GM19193 (cell line): Measurements from ENCODE around the gene IL1RAPL2.

Experiments used
- POLR2A ChIP-seq: IDR thresholded peaks from 4 replicates; pipeline ENCODE4 v1.6.1; 2011; ENCODE audit not compliant: insufficient read depth, insufficient read length; ENCODE audit errors: extremely low read depth

The IL1RAPL2 gene

DNA sequence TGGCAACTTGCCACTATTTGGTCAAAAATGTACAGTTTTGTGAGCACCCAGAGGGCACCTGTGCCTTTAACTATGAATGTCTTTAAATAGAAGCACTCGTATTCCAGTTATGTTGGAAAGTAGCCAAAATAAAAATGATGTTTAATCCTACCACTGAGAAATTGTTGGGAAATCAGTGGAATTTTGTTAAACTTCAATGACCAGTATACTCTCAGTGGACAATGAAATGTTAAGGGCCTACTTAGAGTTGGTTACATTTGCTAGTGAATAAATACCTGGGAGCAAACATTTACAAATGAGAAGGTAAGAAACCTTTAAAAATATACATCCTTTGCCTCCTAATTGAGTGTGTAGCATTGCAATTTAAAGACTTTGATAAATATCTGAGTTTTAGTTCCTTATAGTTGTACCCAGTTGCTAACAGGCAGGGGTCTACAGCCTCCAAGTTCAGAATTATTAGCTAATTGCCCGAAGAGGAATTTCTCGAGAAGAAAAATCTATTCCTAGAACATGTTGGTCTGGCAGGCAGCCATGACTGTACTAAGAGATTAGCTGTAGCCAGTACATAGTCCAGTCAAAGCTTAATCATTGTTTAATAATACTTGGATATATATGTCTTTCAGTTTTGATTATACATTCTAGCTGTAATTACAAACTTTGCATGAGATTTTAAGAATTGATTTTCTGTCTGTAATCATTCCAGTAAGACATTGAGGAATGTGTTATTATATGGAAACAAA, 93.2 kb downstream of the IL1RAPL2 start:
- TF ChIP-seq POLR2A: no peak

DNA sequence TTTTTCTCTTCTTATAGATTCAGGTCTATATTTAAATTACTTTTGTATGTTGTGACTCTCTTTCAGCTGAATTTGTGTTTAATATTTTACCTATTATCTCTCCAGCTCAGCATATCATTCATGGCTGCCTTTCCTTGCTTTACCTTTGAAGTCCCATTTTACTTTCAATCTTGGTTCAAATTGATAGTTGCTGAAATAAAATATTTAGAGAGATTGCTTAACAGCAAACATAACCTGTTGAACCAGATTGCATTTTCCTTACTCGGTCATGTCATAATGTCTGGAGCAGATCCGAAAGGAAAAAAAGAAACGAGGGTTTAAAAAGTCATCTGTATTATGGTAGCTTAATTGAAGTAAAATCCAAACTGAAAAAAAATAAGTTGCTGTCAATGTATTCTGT, 94.1 kb downstream of the IL1RAPL2 start:
- TF ChIP-seq POLR2A: no peak

DNA sequence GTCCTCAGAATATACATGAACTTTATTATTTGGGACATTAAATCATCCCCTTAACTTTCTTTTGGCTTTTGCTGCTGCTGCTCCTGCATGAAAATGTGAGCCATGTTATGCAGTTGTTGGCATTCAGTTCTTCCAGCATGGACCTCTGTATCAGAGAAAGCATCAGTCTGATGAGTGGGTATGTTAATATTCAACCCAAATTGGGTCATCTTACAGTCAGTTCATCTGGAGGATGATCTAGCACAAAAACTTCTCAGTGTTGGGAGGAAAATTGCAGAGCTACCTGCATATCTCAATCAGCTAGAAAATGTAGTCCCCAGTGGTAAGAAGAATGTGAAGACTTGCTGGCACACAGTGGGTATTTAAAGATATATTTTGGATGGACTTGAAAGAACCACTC, 96.7 kb downstream of the IL1RAPL2 start:
- TF ChIP-seq POLR2A: no peak

DNA sequence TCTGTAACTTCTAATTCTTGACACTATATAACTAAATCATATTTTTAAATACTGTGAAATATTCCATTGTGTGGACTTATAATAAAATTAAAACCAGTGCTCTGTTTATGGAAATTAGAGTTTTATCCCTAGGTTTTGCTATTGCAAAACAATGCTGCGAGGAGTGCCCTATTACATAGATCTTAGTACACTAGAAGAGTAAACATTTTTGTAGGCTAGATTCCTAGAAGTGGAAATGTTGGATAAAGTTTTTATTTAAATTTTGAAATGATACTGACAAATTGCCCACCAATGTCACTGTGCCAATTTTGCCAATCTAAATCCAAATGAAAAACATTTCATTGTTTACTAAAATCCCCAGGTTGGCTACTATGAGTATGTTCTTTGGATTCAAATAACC, 99.7 kb downstream of the IL1RAPL2 start:
- no peak for TF ChIP-seq POLR2A

DNA sequence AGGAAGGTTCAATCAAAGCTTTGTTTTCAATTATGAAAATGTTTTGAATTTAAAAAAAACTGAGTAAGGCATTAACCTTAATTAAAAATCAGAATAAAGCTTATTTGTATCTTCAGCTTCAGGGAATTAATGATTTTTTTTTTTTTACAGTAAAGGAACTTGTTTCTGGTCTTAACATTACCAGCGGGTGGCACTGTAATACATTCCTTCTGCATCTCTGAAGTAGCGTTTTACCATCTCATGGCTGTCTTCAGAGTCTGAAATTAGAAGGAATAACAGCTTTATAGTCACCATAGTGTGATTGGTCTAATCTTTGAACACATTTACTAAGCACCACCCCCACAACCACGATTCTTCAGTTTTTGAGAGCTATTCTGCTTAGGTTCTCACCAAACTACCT, 102.6 kb downstream of the IL1RAPL2 start:
- TF ChIP-seq POLR2A: no peak

DNA sequence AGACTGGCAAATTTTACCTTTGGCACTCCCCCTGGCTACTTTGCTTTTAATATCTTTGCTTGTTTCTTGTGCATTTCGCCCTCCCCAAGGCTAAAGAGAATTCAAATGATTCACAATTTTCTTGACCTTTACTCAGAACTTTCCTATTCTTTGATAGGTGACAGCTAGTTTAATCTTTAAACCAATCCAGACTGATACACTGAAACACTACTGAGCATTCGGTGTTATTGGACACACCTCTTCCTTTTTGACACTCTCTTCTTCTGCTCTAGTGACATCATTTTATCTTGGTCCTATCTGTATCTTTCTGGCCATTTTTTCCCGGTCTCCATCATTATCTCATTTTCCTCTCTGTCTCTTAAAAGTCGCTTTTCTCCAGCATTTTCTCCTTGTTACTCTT, 103.1 kb downstream of the IL1RAPL2 start:
- no peak for TF ChIP-seq POLR2A

DNA sequence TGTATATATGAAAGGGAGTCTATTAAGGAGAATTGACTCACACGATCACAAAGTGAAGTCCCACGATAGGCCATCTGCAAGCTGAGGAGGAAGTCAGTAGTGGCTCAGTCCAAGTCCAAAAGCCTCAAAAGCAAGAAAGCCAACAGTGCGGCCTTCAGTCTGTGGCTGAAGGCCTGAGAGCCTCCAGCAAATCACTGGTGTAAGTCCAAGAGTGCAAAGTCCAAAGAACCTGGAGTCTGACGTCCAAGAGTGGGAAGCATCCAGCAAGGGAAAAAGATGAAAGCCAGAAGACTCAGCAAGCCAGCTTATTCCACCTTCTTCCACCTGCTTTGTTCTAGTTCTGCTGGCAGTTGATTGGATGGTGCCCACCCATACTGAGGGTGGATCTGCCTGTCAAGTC, 104.1 kb downstream of the IL1RAPL2 start:
- no peak for TF ChIP-seq POLR2A

DNA sequence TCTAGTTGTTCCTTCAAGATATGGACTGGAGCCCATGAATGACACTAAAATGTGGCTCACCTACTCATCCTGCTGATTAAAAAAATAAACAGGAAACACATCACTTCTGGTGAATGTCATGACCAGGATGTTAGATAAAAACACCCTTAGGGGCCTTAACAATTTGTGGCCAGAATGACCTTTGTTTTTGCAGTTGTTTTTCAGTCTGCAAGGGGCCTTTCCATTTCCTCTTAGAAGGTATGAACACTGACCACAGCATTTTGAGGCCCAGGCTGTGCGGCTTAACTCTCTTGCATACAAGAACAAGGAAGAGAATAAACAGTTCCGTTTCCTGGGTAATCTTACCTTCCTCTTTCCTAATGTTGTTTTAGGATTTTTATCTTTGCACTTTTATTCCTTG, 113.2 kb downstream of the IL1RAPL2 start:
- TF ChIP-seq POLR2A: no peak

DNA sequence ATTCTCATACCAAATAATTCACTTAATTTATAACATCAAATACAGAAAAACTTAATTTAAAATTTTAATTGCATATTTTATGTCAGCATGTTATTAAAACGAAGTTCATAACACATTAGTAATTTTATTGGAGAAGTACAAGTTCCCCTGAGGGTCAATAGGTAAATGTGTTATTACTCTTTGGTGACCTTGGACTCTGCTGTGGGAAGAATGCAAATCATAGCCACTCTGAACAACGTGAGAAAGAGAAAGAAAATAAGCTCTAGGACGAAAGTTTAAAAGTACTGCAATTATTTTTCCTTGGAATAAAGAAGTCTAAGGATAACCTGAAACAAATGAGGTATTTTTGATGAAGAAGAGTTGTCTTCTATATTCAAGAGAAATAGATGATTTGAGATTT, 115.2 kb downstream of the IL1RAPL2 start:
- no peak for TF ChIP-seq POLR2A

DNA sequence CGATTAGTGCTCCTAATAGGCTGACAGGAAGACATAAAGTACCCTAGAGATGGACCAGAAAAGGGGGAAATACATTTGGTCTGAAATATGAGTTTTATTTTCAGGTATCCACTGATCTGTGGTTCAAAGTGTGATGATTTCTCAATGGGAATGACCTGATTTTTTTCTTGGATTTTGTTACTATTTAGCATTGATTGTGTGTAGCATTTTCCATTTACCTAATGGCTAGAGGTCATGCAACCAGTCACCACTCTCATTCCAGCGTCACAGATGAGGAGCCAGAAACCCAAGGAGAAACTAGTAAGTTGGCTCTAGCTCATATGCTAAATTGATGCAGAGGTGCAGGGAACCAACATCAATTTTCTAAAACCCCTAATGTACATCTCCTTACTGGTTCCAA, 118.1 kb downstream of the IL1RAPL2 start:
- TF ChIP-seq POLR2A: no peak

DNA sequence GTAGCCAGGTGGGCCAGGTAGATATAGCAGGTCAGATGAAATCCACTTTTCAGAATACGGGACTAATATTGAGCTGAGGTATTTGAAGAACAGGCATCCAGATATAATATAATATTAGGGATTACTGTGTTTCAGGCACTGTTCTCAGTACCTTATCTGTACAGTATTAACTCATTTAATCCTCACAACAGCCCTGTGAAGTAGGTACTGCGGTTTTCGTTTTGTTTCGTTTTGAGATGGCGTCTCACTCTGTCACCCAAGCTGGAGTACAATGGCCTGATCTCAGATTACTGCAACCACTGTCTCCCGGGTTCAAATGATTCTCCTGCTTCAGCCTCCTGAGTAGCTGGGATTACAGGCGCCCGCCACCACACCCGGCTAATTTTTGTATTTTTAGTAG, 129.6 kb downstream of the IL1RAPL2 start:
- TF ChIP-seq POLR2A: no peak

DNA sequence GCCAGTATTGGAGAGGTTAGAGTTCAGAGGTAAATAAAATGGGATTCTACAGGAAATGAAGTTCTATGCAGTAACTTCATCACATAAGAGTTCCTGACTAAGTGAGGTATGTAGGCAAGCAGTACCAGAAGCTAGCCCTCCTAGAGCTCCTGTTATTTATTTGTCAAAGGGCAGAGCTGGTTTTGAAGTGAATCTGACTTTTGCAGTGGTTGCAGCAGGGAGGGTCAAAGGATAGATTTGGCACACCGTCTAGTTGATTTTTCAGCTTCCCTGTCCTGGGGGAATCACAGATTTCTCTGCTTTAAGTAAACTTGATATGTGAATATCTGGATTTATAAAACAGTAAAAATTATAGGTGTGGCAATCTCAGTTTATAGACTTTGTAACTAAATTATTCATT, 130.7 kb downstream of the IL1RAPL2 start:
- no peak for TF ChIP-seq POLR2A

DNA sequence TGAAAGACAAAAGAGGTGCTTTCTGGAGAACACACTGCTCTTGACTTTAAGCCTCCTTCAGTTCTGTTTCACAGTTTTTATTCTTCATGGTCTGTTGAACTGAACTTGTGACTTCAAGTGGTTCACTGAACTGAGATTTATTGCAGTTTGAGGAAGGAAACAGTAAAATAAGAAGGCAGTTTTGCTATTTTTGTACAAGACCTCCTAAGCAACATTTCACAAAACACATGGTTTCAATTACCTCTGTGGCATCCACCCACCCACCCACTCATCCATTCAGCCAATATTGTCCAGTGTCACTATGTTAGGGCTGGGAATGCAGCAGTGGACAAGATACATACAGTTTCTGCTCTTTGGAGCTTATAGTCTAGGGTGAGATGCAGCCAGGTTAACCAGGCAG, 131.3 kb downstream of the IL1RAPL2 start:
- no peak for TF ChIP-seq POLR2A

DNA sequence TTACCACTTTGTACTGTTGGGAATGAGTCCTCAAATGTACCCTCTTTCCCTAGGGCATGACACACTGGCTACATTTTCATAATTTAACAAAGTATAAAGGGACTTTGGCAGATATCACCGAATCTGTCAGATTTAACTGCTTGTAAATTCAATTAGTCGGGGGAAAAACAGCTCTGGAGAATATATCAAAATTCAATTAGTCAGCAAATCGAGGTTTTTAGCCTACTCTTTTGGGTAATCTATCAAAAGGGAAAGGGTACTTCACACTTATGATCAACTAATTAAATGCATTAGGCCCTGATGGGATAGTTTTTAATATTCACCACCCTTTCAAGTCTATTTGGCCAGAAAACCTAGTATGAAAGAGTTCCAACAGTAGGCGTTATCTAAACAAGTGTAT, 141.0 kb downstream of the IL1RAPL2 start:
- no peak for TF ChIP-seq POLR2A

DNA sequence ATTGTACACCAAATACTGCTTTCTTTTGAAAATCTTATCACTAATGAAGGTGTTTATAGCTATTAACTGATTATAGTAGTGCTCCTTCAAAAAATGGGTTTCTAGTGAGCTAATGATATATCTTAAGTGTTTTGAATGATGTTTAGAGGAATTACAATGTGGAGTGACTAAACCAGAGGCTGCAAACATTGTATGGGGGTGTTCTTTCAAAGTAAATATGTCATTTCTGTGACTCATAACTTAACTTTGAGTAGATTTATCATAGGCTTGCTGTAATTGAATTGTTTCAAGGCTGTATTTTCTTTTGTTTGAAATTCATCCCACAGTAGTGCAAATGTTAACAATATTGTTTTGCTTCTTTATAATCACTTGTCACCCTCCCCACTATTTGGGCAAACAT, 141.6 kb downstream of the IL1RAPL2 start:
- no peak for TF ChIP-seq POLR2A

DNA sequence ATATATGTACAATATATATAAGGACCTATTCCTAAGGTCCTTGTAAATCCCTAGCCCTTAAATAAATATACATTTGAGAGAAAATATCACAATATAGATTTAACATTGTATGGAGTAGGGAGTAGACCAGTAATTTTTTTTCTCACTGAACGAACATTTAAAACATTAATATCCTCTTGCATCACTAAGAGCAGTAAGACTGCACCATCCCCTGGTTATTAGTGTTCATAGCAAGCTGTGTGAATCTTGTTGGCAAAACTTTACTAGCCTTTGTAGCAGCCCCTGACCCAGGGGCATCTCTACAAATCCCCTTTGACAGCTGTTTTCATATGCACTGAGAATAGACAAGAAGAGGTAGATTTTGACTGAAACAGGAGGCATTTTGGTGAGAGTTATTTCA, 146.5 kb downstream of the IL1RAPL2 start:
- no peak for TF ChIP-seq POLR2A

DNA sequence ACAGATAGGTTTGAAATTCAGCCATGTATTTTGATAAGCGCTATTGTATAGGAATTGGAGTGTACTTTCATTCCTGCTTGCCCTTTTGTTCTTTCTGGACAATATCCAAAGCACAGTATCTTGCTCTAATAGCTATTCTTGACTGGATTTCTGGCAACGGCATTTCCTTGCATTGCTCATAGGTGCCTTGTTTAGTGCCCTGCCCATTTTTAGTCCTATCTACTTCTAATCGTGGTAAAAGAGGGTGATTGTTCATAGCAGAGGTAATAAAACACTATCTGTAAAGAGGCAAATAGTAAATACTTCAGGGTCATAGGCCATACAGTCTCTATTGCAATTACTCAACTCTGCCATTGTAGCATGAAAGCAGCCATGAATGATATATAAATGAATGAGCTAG, 155.9 kb downstream of the IL1RAPL2 start:
- no peak for TF ChIP-seq POLR2A
